22Rv1 (cell line): Measurements from ENCODE around the gene TBCK.

ENCODE experiments used
- CTCF ChIP-seq: fragments of 450-650 bp; IDR thresholded peaks from 2 replicates; pipeline ENCODE4 v1.5.1; 2017; ENCODE audit warnings: mild to moderate bottlenecking
- ZFX ChIP-seq: fragments of 450-650 bp; IDR thresholded peaks from 2 replicates; pipeline ENCODE4 v1.6.1; 2017; ENCODE audit warnings: antibody characterized with exemption, borderline replicate concordance

GRCh38 chr4:106126062-106126461 lies 189.9 kb downstream of the TBCK start:
- no peak for TF ChIP-seq CTCF
- no peak for TF ChIP-seq ZFX
